ENCODE measurements around the gene MTHFD1L.

DNA sequence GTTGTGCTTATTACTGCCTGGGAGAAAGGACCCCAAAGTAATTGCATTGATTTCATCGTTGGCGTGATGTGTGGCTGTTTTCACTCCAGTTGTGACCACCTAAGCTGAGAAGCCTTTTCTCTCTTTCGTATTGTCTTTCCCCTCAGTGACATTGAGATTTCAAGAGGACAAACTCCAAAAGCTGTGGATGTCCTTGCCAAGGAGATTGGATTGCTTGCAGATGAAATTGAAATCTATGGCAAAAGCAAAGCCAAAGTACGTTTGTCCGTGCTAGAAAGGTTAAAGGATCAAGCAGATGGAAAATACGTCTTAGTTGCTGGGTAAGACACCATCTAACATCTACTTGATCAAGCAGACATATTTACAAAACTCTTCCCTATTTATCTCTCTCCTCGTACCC is 60.5 kb downstream of the MTHFD1L start:
- TF ChIP-seq POLR2AphosphoS5 (IDR thresholded peaks at IDR 0.05) (no peak), EP300 (IDR thresholded peaks at IDR 0.05) (no peak)
